ENCODE results near the gene CYP11A1. TPM values are rescaled to one million over a fixed set of nuclear protein-coding genes. Genes with fewer than 3 reads are reported as not detected.

The CYP11A1 gene
- total and polyA plus RNA-seq, 2 experiments from 2014 or later: 5.4 to 13.0 TPM

- no peak for TF ChIP-seq CTCF (IDR thresholded peaks at IDR 0.05; ENCODE audit: low read depth, low read length)
- peaks cover 17% of the 10 kb centered on the region for H3K4me1 ChIP-seq (ENCODE audit: low read depth)
- H3K9me3 ChIP-seq (ENCODE audit: low read depth): no peaks in the 10 kb centered on the region
- H3K27ac ChIP-seq: no peak overlapping the region
- H3K4me3 ChIP-seq: no peak overlapping the region
- no peaks in the 10 kb centered on the region for H3K36me3 ChIP-seq
- DNase-seq (ENCODE audit: low read depth in 1 of 2, low spot score in 1 of 2): no peak
- no peaks in the 10 kb centered on the region for H3K27me3 ChIP-seq
Observed at GRCh38 chr15:74400915-74401757, 33.7 kb upstream of the CYP11A1 start.

- Histone ChIP-seq H3K9me3 (ENCODE audit: low read depth) (no peaks in the 10 kb centered on the region), H3K36me3 (no peaks in the 10 kb centered on the region), H3K27me3 (no peaks in the 10 kb centered on the region), H3K4me3 (no peak overlapping the region), H3K27ac (no peak overlapping the region), H3K4me1 (ENCODE audit: low read depth) (peaks cover 23% of the 10 kb centered on the region)
- TF ChIP-seq CTCF (IDR thresholded peaks at IDR 0.05; ENCODE audit: low read depth, low read length): no peak
- no peak for DNase-seq (ENCODE audit: low read depth in 1 of 2, low spot score in 1 of 2)
Observed at GRCh38 chr15:74400313-74400860, 32.9 kb upstream of the CYP11A1 start.

- no peak for TF ChIP-seq CTCF (IDR thresholded peaks at IDR 0.05; ENCODE audit: low read depth, low read length)
- no peaks in the 10 kb centered on the region for H3K9me3 ChIP-seq (ENCODE audit: low read depth)
- H3K4me1 ChIP-seq (ENCODE audit: low read depth): peaks cover 23% of the 10 kb centered on the region
- no peak overlapping the region for H3K27ac ChIP-seq
- DNase-seq (ENCODE audit: low read depth in 1 of 2, low spot score in 1 of 2): peak in 1 of 2 donors; percentile 49
- no peaks in the 10 kb centered on the region for H3K27me3 ChIP-seq
- no peaks in the 10 kb centered on the region for H3K36me3 ChIP-seq
- no peak overlapping the region for H3K4me3 ChIP-seq
Observed at GRCh38 chr15:74399511-74400312, 32.3 kb upstream of the CYP11A1 start.

- Histone ChIP-seq H3K27me3 (no peaks in the 10 kb centered on the region), H3K36me3 (no peaks in the 10 kb centered on the region), H3K27ac (no peak overlapping the region), H3K4me1 (ENCODE audit: low read depth) (peaks cover 20% of the 10 kb centered on the region), H3K9me3 (ENCODE audit: low read depth) (no peaks in the 10 kb centered on the region), H3K4me3 (no peak overlapping the region)
- TF ChIP-seq CTCF (IDR thresholded peaks at IDR 0.05; ENCODE audit: low read depth, low read length): no peak
- no peak for DNase-seq (ENCODE audit: low read depth in 1 of 2, low spot score in 1 of 2)
Observed at GRCh38 chr15:74399100-74399499, 31.7 kb upstream of the CYP11A1 start.

- H3K36me3 ChIP-seq: no peaks in the 10 kb centered on the region
- H3K4me3 ChIP-seq: no peak overlapping the region
- no peak overlapping the region for H3K27ac ChIP-seq
- TF ChIP-seq CTCF (IDR thresholded peaks at IDR 0.05; ENCODE audit: low read depth, low read length): no peak
- no peaks in the 10 kb centered on the region for H3K9me3 ChIP-seq (ENCODE audit: low read depth)
- H3K27me3 ChIP-seq: no peaks in the 10 kb centered on the region
- no peak for DNase-seq (ENCODE audit: low read depth in 1 of 2, low spot score in 1 of 2)
- H3K4me1 ChIP-seq (ENCODE audit: low read depth): peaks cover 14% of the 10 kb centered on the region
Observed at GRCh38 chr15:74398183-74398582, 30.7 kb upstream of the CYP11A1 start.
